ELF-1 (cell line): ENCODE measurements around the gene PSMD8.

ENCODE experiments used
- DNase-seq: peaks from one replicate; pipeline ENCODE4 v3.0.0-alpha.2; 2016; ENCODE audit warnings: low read depth, low spot score

Gene PSMD8

DNA sequence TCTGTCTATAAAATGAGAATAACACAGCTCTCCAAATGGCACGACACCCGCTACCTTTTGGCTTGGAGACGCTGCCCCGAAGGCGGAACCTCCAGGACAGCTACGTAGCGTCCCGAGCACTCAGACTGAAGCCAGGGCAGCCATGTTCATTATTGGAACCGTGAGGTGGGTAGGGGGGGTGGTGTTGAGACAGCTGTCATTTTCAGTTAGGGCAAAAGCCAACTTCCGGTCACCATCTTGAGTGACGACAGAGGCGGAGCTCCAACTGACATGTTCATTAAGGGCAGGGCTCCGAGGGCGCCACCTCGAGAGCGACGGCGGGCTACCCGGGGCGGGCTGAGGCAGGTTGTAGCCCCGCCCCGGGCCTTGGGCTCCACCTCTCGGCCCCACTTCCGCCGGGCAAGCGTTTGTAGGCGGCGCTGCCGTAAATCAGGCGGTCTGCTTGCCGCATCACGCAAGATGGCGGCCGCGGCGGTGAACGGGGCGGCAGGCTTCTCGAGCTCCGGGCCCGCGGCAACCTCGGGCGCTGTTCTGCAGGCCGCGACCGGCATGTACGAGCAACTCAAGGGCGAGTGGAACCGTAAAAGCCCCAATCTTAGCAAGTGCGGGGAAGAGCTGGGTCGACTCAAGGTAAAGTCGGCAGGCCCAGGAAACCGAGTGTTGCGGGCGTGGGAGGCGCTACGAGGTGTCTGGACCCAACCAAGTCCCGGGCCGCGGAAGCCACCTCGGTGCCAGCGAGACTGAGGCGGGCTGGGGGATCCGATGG lies at the start of gene PSMD8:
PSMD8 (plus strand) TSS at position 240 of the 766 bp plus-strand sequence; CDS start at position 271, 31 bp downstream.
- DNase-seq: peak; percentile 100

DNA sequence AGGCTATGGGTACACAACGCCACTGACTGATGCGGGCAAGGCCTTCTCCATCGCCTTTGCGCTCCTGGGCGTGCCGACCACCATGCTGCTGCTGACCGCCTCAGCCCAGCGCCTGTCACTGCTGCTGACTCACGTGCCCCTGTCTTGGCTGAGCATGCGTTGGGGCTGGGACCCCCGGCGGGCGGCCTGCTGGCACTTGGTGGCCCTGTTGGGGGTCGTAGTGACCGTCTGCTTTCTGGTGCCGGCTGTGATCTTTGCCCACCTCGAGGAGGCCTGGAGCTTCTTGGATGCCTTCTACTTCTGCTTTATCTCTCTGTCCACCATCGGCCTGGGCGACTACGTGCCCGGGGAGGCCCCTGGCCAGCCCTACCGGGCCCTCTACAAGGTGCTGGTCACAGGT lies 47.8 kb upstream of the PSMD8 start:
- DNase-seq: no peak

DNA sequence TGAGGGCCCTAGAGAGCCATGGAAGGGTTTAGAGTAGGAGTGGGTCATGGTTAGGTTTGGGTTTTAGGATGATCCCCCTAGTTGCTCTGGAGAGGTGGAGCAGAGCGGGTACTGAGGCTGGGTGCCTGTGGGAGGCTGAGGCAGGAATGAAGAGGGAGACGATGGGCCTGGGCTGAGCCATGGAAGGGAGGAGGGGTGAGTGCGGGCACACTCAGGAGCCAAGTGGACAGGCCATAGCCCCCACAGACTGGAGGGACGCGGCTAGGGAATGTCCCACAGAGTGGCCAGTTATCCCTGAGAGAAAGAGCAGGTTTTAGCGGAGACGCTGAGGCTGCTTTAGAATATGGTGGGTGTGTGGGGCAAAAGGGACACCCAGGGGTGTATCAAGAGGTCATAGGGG lies 44.7 kb upstream of the PSMD8 start:
- no peak for DNase-seq

DNA sequence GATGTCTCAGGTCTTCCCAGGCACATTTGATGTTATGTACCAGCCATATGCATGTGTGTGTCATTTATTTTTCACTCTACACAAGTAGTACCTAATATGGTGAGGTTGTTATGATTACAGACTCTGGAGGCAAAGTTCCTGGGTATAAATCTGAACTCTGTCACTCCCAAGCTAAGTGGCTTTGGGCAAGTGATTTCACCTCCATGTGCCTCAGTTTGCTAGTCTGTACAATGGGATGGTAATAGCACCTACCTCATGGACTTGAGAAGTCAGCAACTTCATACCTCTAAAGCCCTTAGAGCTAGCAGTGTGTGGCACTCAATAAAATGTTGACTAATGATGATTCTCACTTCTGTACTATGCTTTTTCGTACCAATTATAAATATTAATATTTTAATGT lies 42.6 kb upstream of the PSMD8 start:
- DNase-seq: no peak

DNA sequence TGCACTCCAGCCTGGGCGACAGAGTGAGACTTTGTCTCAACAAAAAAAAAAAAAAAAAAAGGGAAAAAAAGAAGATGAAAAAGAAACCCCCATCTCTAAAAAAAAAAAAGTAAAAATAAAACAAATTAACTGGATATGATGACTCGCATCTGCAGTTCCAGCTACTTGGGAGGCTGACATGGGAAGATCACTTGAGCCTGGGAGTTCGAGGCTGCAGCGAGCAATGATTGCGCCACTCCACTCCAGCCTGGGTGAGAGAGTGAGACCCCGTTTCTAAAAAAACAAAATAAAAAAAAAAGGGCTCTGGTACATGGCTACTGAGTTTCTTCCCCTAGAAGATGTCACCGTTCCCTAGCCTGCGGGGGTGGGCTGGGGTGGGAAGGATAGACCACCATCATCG lies 41.1 kb upstream of the PSMD8 start:
- no peak for DNase-seq

DNA sequence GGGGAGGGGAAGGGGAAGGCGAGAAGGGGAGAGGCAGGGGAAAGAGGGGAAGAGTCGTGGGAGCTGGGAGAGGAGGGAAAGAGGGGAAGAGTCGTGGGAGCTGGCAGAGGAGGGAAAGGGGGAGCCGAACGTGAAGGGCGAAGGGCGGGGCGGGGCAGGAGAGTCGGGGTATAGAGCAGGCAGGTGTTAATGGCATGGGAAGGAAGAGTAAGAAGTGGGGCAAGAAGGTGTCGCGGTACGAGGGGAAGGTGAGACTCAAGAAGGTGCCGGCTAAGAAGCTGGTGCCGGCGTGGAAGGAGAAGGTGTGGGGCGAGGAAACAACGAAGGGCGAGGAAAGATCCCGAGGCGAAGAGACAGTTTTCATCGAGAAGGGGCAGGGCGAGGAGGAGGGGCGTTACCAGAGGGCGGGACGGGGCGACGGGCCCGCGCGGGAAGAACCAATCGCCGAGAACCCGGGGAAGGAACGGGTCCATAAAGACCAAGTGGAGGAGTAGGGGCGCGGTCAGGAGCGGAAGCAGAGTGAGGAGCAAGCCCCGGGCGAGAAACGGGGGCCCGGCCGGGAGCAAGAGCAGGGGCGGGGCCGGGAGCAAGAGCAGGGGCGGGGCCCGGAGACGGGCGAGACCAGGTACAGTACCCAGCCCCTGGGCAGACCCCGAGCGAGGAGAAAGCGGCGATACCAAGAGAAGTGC lies 38.3 kb upstream of the PSMD8 start:
- peak; percentile 97 for DNase-seq

DNA sequence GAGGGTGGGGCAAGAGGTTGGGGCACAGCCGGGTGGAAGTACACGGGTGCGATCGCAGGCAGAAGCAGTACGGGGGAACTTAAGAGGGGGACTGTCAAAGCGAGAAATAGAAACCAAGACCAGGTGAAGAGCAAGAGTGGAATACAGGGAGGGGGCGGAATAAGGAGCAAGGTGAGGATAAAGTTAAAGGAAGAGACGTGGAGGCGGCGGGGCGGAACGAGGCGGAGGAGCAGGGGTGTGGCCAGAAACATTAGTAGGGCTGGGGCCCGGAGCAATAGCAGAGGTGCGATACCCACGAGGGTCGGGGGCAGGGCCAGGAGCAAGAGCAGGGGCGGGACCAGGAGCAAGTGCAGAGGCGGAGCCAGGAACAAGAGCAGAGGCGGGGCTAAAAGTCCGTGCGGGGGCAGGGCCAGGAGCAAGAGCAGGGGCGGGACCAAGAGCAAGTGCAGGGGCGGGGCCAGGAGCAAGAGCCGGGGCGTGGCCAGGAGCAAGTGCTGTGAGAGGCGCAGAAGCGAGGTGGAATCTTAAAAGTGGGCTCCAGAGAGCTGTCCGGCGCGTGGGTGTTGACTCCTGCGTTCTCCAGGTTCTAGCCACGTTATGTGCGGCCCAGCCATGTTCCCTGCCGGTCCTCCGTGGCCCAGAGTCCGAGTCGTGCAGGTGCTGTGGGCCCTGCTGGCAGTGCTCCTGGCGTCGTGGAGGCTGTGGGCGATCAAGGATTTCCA lies 37.6 kb upstream of the PSMD8 start:
- DNase-seq: peak; percentile 96

DNA sequence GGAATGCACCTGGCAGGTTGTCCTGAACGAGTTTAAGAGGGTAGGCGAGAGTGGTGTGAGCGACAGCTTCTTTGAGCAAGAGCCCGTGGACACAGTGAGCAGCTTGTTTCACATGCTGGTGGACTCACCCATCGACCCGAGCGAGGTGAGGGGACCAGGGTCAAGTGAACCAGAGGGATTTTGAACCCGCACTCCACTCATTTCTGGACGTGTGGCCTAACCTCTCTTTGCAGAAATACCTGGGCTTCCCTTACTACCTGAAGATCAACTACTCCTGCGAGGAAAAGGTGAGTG lies 37.1 kb upstream of the PSMD8 start:
- no peak for DNase-seq

DNA sequence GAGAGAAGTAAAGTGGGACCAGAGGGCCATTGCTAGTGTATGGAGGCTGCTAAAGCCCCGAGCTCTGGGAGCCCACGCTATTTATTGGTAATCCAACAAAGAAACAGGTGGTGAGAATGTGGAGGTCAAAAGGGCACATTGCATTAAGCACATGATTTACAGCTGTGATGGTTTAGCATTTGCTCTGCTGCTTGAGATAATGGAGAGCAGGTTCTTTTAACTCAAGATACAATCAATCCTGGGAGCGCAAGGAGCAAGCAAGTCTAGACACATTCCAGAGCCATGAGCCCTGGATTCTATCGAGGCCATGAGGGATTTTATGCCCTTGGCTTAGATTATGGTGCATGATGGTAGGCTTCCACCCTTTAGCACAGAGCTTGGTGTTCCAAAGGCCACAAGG lies 35.4 kb upstream of the PSMD8 start:
- peak; percentile 63 for DNase-seq

DNA sequence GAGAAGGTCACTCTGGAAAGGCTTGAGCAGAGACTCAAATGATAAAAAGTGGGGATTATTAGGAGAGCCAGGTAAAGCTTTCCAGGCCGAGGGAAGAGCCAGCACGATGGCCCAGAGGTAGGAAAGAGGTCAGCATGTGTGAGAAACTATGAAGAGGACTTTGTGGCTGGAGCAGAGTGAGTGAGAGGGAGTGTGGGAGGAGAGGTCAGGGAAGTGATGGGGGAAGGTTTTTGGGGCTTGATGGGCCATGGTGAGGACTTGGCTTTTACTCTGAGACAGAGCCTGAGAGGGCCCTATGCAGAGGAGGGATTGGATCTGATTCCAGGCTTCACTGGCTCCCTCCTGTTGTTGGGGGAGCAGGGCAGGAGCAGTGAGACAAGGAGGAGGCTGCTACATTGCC lies 33.4 kb upstream of the PSMD8 start:
- DNase-seq: no peak

DNA sequence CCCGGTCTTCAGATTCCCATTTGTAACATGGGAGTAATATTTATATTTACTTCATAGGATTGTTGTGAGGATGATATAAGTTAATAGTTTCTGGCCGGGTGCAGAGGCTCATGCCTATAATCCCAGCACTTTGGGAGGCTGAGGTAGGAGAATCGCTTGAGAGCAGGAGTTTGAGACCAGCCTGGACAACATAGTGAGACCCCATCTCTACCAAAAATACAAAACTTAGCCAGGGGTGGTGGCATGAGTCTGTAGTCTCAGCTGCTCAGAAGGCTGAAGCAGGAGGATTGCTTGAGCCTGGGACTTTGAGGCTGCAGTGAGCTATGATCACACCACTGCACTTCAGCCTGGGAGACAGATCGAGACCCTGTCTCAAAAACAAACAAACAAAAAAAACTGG lies 27.5 kb upstream of the PSMD8 start:
- DNase-seq: peak; percentile 27

DNA sequence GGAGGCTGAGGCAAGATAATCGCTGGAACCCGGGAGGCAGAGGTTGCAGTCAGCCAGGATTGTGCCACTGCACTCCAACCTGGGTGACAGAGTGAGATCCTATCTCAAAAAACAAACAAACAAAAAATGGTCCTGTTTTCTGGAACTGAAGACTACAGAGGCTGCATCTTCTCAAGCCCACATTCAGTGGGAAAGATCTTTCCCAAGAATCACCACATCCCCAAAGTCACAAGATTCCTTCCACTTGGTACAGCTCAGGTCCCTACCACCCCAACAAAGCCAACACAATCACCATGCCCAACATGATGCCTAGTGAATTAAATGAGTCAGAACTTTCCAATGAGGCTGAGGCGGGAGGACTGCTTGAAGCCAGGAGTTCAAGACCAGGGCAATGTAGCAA lies 23.5 kb upstream of the PSMD8 start:
- DNase-seq: no peak

DNA sequence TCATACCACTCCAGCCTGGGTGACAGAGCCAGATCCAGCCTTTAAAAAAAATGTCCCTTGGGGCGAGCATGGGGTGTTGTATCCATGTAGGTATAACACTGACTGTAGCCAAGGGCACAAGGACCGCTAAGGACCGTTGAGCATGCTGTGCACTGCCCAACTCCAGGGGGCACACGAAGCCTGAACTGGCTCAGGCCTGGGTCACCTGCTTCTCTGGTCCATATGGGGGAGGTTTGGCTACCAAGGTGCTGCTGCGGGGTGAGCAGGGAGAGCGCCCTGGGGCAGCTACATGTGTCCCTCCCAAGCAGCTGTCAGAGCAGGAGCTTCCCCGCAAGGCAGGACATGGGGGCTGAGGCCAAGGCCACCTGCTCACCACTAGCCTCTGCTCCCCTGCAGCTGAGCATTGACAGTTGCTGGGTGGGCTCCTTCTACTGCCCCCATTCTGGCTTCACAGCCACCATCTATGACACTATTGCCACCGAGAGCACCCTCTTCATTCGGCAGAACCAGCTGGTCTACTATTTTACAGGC lies 22.4 kb upstream of the PSMD8 start:
- DNase-seq: no peak

DNA sequence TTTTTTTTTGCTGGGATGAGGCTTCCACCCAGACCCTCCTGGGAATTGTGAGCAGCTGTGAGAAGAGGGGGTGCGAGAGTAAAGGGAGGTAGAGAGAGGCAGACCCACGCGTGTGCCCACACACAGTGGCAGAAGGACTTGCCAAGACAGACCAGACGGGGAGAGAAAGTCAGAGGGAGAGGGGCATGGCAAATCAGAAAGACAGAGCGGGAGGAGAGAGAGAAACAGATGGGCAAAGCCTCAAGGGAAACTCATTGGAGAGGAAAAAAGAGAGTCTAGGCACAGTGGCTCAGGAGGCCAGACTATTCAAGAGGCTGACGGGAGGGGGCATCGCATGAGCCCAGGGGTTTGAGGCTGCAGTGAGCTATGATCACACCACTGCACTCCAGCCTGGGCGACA lies 21.8 kb upstream of the PSMD8 start:
- DNase-seq: no peak

DNA sequence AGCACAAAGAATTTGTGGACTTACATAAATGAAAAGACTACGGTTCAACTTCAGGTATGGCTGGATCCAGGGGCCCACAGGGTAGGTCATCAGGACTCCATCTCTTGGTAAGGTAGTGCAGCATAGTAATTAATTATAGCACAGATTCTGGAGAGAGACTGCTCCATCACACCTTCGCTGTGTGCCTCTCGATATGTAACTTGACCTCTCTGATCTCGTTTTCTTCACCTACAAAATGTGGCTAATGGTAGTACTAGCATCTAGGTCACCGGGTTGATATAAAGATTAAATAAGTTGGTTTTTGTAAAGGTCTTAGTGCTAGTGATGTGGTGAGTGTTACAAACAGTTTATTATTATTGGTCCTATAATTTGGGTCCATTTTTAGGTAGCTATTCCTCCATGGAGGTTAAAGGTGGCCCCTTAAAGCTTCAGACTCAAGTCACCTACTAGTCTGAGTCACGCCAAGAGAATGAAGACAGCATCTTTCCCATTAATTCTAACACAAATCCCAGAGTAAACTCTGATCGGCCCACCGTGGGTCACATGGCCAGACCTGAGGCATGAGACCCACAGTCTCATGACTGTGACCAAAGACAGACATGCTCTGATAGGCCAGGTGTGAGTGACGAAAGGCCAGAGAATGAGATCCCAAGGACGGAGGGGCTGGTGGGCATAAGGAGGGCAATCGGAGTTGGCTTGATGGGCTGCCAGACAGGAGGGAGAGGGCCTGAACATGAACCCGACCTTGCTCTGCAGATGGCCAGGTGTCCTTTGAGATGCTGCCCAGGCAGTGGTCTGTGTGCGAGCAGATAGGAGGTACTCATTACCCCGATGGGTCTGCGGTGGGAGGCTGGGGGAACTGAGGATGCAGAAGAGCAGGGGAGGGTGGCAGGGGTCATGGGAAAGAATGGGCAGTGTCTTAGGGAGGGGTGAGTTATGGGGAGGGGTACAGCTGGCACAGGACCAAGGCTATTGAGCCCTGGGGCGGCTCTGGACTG lies 18.3 kb upstream of the PSMD8 start:
- DNase-seq: no peak

DNA sequence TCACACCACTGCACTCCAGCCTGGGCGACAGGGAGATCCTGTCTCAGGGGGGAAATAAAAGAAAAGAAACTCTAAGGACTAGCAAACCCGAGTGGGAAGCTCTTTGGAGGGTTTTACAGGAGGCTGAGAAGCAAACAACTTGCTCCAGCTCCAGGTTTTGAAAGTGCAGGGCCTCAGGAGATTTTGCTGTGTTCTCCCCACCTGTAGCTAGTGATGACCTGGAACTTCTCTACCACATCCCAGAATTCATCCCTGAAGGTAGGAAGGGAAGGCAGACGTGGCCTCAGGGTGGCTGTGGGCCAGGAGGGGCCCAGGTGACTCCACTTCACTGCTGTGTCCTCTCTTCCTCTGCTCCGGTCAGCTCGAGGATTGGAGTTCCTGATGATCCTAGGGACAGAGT lies 16.3 kb upstream of the PSMD8 start:
- DNase-seq: no peak

DNA sequence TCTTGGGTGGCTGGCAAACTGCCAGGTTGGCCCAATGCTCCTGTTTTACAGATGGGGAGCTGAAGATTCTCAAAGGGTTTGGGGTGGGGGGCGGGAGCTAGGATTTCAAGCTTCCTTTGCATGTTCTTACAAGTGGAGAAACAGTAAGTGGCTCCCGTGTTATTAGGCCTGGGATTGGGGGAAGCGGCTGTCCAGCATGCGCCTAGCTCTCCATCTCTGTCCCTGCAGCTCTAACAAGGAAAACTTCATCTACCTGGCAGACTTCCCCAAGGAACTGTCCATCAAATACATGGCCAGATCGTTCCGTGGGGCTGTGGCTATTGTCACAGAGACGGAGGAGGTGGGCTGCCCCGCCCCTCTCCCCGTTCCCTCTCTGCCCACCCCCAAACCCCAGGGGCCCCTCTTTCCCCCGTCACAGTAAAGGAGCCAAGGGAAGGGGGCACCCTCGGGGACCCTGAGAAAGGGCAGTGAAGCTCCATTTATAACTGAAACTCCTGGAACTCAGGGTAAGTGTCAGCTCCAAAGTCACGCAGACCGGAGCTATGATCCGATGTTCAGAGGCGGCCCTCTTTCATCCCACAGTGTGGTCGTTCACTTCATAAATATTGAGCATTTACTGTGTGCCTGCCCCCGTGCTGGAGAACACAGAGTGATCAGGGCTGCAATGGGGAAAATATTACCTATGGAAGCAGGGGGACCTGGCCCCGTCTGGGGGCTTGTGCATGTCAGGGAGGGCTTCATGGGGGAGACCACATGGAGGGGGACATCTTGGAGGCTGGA lies 14.9 kb upstream of the PSMD8 start:
- no peak for DNase-seq

DNA sequence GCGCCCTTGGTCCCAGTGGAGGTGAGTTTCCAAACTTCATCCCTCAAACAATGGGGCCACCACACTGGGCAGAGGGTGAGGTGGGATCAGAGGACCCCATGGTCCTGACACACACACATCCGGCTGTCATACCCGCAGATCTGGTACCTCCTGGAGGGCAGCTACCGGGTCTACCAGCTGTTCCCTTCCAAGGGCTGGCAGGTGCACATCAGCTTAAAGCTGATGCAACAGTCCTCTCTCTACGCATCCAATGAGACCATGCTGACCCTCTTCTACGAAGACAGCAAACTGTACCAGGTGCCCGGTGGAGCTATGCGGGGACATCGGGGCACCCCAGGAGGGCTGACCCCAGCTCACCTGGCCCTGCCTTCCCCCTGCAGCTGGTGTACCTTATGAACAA lies 14.0 kb upstream of the PSMD8 start:
- DNase-seq: no peak

DNA sequence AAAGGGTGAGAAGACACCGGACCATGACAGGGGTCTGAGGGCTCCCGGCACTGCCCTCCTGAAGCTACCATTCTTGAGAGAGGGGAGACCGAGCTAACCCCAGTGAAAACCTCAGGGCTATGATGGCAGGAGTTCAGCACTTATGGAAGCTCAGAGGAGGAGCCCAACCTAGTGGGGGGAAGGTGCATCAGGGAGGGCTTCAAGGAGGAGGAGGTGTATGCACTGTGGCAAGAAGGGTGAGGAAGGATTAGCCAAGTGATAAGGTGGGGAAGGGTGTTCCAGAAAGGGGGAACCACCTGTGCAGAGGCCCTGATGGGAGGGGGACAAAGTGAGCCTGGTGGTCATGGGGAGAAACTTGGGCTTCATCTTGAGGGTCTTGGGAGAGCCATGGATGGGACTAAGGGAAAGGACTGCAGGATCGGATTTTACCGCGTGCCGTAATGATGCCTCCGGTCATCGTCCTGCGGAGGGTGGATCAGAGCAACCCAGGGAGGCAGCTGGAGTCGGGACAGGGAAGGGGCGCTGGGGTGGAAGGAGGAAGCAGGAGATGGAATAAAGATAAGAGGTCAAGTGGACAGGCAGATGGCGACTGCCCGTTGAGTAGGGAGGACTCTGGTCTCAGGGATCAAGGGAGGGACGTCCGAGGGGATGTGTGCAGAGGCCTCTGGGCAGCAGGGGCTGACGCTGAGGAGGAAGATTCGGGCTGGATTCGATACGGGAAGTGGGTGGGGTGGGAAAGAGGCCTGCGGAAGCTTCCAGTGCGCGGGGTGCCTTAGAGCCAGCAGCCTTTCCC lies 13.3 kb upstream of the PSMD8 start:
- DNase-seq: no peak

DNA sequence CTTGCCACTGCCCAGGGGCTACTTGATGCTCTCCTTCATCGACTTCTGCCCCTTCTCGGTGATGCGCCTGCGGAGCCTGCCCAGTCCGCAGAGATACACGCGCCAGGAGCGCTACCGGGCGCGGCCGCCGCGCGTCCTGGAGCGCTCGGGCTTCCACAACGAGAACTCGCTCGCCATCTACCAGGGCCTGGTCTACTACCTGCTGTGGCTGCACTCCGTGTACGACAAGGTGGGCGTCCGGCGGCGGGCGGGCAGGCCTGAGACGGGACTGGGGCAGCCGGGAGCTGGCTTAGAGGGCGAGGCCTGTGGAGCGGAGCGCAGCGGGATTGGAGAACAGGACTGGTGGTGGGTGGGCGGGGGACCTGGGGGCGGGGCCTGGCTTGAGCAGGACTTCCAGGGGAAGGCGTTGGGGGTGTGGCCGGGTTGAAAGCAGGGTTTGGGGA lies 12.7 kb upstream of the PSMD8 start:
- peak; percentile 90 for DNase-seq
